Activated CD8-positive, alpha-beta memory T cell treated with anti-CD3 and anti-CD28 coated beads for 48 hours (primary cell): Measurements from ENCODE around the gene ADD2.
"Not testable (repeated sequence)": the region's sequence is repeated elsewhere in the genome, so short reads cannot be mapped to it uniquely, and the experiment has no call there.

Experiments
- DNase-seq, 3 experiments: peaks; one replicate each; pipeline ENCODE4 v3.0.0-alpha.2; 2020; ENCODE audit warnings: low read depth in 2 of 3, low spot score in 2 of 3

Gene ADD2

DNA sequence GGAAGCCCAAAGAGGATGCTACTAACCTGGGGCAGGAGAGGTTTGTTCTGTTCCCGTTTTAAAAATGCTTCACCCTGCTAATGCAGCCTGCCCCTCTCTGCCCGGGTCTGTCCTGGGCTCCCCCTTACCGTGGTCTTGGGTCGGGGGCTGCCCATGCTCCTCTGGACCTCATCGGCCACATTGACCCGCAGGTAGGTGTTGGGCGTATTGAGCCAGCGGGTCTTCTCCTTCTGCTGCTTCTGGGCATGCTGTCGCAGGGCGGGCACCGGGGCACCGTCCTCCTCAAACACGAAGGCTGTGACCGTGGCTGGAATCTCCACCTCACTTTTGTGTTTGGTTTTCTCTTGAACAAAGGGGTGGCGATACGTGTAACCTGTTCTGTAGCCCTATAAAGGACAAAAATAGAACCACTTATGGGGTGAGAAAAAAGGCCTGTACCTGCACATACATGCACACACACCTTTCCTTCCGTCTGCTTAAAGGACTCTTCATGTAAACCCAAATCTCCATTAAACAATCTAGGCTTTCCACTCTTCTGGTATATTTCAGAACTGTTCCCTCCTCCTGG lies 89.3 kb downstream of the ADD2 start:
- DNase-seq = no peak

DNA sequence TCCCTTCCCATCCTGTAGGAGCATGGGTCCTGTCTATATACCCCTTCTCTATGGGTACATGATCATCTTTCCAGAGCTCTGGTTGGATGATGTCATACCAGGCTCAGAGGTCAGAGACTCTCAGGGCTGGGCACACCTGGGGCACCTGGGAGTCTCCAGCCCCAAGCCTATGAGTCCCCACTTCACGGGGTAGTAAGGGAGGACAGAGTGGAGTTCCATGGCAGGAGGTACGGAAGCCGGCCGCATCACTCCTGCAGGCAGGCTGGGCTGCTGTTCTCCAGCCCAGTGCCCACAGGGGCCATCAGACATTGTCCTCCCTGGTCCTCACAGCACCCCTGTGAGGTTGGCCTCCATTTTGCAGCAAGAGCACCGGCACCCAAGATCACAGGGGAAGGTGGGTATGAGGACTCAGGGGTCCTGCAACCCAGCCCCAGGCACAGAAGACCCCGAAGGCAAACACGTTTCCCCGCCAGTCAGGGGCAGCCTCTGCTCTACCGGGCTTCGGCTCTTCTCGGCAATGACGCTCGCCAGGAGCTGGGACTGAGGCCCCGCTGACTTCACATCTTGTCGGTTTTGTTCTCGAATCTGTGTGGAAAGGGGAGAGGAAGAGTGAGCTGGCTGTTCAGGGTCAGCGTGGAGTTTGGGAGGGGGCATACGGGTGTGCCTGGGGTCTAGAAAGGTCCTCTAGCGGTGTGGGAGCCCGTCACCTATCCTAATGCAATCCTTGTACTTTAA lies 91.5 kb downstream of the ADD2 start:
- no peak for DNase-seq

DNA sequence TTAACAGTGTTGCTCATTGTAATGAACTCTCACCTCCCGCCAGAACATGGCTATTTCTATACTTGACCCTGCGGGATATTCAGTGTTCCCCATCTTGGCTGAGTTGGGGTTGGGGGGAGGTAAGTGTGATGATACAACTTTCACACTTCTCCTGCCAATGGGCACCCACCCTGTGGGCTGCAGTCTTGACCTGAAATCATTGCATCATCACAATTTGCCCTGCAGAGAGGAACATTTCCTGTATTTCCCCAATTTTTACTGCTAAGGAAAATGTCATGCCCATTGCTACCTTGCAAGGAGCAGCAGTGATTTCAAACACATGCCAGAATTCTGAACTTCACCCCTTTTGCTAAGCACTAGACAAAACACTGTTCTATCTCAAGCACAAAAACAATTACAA lies 92.1 kb downstream of the ADD2 start:
- DNase-seq = no peak

DNA sequence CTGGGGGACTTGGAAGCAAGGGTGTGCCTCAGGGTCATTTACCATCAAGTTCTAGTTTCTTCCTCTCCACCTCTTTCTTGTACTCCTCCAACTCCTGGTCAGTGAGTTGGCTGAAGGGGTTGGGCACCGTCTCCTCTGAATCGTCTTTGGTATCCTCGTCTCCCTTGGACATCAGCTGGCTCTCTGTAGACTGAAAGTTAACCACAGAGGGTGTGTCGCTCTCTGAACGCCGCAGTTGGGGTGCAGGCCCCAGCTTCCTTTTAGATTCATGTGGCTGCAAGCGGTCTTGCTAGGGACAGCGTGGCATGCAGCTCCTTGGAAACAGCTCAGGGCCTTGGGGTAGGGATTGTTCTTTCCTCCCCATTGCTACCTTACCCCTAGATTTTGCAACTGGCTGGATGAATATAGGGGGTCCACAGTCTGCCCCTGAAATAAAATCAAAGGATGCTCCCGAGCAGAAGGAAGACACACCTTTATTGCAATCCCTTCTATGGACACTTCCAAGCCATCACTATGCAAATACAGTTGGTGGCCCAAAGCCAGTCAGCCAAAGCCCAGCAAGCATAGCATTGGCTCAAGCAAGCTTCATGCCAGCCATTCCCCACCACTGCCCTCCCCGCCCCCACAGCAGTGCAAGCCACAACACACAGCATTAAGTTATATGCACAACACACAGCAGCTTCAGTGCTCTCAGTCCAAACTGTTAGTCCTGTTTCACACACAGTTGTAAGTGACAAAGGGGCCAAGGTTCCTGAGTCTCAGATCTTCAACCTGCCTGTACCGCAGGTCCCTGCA lies 93.2 kb downstream of the ADD2 start:
- no peak for DNase-seq

DNA sequence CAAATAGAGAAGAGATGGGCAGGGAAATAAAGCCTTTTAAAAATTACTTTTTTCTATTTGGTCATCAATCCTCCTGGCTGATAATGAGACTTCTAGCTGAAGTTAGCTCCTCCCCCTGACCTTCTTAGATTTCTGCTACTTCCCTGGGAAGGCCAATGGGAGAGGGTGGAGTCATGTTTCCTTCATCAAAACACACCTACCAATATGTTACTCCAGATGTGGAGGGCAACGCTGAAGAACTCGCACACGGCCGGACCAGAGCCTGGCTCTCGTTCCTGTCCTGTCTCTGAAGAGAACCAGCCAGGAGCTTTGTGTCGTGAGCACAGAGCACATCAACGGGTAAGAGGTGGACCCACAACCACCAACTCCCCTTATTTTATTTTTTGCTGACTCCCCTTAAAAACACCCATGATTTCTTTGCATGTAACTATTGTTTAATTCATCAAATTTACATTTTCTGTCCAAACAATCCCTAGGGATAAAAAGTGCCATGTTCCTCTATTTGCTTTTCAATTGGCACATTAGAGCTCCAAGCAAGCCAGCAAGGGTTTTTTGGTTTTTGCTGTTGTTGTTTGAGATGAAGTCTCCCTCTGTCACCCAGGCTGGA lies 94.9 kb downstream of the ADD2 start:
- DNase-seq = no peak

DNA sequence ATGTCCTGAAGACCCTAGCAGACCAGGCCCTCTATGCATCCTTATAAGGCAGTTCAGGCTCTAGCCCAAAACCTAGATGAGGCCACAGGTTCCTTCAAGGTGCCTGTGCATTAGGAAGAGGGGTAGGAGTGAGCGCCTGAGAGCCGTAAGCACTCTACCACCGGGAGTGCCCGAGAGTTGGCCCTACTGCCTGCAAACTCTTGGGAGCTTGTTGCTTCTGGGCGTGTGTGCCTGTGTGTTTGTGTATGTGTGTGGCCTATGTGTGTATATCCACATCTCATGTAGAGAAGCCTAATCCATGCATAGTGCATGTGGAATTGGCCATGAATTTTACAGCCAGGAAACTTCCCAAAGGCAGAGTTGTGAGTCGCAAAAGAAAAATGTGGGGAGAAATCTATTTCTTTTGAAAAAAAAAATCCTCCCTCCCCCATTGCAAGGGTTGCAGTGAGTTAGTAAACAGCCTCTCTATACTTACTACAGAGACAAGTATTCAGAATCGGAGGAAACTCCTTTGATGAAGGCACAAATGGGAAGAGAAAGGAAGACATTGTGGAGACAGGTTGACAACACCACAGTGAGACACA lies 96.8 kb downstream of the ADD2 start:
- no peak for DNase-seq

DNA sequence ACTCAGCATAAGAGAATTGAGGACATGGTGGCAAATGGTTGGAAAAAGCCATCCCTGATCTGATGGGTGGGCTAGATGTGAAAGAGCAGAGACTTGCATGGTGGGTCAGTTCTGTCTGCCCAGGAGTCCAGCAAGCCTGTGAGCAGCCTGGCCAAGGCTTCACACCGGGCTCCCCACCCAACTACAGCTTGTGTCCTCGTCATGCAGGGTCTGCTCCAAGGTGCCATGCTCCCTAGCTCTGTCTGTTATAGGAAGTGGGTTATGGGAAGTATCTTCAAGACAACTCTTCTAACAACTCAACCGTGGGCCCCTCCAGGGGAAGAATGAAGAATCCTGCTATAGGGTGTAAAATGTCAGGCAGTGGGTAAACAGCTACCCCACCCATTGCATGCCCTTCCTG lies 97.4 kb downstream of the ADD2 start:
- no peak for DNase-seq

DNA sequence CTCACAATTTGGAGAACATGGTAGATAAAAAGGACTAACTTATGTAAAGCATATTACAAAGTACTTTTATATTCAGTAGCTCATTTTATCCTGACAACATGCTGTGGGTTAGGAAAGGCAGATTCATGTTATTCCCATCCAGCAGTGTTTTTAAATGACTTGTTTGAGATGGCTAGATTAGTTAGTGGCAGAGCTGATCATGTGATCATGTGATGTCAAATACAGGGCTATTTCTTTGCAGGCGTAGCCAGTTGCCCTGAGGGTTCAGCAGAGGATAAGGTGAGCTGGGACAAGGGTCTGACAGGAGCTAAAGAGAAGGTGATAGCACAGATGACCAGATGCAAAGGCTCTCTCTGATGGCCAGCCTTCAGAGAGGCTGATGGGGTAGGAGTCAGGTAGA lies 97.8 kb downstream of the ADD2 start:
- no peak for DNase-seq

DNA sequence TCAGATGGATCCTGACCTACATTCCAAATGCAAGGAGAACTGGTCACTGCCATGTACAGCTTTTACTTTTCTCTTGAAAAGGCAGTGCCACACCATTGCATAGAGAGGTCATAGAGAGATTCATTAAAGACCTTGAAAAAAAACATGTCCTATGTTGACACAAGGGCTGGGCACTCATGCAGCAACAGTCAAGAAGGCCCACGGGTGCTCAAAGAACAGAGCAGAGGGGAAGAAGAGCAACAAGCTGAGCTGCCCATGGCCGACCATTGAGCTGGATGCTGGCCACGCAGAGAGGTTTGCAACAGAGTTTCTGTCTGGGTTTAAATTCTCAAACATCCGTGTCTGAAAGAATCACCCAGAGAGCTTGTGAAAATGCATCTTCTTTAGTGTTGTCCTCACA lies 99.1 kb downstream of the ADD2 start:
- DNase-seq = no peak

DNA sequence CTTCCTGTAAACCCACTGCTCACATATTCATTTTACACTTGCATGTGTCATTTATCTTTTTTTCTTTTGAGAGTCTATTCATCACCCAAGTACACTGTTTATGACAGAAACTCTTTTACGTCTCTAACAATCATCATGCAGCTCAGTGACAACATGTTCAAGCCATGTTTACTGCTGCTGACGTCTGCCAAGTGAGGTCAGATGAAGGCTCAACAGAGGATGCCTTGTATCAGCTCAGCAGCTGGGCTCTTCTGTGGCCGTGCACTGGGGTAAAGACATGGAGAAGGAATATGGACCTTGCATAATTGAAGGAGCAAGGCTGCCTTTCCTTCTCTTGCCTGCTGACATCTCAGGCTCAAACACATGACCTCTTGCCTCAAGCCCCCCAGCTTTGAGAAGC lies 99.6 kb downstream of the ADD2 start:
- DNase-seq = no peak

DNA sequence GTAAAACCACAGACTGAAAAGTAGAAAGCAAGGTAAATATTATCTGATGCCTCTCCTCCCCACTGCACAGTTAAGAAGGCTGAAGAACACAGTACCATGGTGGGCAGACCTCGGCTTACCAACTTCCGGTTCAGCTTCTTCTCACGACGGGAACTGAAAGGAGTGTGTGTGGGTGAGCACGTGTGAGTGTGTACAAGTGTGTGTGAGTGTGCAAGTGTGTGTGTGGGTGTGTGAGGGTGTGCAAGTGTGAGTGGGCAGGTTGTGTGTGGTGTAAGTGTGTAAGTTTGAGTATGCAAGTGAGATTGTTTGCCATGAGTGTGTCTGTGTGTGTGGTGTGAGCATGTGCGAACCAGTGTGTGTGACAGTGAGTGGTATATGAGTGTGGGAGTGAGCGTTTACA lies 103.5 kb downstream of the ADD2 start:
- DNase-seq = no peak

DNA sequence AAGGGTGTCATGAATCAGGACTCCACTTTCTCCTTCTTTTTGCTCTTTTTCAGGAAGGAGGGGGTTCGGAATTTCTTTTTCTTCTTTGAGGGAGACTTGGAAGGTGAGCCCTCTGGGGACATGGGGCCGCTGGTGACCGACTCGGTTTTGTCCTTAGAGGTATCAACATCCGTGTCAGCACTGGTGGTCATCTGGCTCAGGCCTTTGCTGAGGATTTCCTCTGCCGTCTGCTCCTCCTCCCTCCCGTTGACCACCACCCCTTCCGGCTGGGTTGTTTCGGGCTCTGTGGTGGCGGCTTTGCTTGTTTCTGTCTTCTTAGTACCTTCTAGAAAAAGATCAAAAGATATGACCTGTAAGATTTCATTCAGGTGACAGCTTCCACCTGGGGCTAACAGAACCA lies 104.6 kb downstream of the ADD2 start:
- no peak for DNase-seq

DNA sequence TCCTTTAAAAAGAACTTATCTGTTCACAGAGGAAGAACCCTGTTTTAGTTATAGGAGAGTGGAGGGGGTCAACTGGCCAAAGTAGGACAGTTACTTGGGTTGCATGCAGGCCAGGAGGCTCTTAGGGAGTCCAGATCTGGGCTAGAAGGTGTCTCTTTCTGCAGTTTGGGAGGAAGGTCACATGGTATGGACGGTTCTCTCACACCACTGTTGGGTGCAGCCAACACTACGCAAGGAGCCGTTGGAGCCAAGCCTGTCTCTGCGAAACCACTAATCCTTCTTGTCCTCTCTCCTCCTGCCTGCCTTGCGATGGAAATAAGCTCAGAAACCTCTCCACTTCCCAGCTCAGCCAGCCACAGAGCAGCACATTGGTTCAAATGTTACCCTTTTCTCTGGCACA lies 108.4 kb downstream of the ADD2 start:
- DNase-seq = no peak

DNA sequence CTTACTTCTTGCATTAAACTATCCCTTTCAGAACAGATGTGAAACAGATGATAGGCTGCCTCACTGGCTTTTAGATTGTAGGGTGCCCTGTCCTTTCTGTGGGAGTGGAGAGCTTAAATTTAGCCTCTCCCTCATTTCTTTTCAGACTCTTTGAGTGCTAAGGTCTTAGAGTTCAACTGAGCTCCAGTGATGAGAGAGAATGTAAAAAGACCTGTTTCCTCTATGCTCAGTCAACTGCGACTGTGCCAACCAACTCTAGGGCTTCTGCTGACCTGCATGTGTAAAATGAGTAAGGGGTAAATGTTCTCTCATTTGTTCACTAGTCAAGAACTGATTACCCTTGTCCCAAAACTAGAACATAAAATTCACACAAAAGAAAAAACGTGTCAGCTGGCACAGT lies 109.5 kb downstream of the ADD2 start:
- no peak for DNase-seq

DNA sequence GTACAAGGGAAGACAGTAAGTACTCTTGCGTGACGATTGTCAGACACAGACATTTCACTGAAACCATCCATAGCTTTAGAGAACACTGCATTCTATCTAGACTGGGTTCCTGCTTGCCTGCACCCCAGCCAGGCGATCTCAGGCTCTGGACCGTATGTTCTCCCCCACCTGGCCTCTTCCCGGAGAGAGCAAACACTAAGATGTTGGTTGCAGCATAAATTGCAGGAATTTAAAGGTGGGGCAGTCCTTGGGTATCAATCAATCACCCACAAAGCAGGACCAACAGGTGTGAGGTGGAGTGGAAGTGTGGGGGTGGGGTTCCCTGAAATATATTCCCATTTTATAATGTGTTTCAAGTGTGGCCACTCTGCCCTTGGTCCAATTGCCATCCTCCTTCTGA lies 110.8 kb downstream of the ADD2 start:
- no peak for DNase-seq

DNA sequence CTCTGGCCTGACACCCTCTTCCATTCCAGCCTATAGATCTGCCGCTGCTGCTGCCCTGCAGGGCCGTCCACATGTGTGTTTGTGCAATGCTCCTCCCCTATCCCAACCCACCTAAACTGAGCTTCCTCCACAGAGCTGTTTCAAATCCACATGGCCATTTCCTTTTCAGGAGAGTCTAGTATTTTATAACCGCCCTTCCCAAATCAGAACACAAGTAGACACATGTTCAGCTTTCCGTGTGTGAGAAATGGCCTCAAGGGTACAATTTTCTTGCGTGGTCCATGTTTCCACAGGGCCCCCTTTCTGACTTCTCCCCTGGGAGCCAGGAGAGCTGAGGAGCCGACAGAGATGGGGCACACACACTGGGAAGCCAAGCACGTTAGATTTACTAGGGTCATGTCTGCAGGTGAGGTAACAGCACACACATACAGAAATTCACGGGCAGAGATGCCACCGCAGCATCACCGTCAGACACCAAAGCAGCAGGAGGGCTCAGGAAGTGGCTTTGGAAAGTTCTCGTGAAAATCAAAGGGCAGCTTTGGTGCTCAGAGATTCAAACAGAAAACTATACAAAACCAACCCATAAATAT lies 111.5 kb downstream of the ADD2 start:
- no peak for DNase-seq

DNA sequence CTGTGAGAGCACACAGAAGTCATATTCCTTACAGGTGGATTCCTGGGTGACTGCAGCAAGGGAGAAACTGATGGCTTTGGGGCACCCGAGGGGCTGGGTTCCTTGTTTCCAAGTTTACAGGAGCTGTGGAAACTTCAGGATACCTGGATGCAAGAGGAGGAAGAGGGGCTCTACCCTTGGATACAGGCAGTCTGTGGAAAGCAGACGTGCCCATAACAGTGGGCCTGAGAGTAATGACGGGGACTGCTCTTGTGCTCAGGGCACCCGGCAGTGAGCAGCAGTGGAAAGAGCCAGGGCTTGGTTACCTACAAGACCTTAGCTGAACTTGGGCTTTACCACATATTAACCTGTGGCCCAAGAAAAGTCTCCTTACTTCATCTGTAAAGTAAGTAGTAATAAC lies 112.2 kb downstream of the ADD2 start:
- DNase-seq = no peak

DNA sequence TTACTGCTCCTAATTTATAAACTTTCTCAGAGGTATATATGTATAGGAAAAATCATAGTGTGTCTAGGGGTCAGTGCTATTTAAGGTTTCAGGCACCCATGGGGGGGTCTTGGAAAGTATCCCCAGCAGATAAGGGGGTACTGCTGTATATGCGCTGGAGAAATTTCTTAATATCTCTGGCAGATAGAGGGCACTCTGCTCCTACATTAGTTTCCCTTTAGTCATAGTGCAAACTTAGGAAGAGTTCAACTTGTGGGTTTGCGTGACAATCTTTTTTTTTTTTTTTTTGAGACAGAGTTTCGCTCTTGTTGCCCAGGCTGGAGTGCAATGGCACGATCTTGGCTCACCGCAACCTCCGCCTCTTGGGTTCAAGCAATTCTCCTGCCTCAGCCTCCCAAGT lies 112.8 kb downstream of the ADD2 start:
- not testable (repeated sequence) for DNase-seq

DNA sequence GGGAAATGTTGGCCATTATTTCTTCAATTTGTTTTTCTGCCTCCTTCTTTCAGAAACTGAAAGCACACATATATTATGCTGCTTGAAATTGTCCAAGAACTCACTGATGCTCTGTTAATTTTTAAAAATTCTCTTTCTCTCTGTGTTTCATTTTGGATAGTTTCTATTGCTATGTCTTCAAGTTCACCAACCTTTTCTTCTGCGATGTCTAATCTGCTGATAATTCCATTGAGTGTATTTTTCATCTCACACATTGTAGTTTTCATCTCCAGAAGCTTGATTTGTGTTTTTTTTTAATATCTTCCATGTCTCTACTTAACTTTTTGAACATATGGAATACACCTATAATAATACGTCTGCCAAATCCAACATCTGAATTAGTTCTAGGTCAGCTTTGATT lies 116.3 kb downstream of the ADD2 start:
- no peak for DNase-seq

DNA sequence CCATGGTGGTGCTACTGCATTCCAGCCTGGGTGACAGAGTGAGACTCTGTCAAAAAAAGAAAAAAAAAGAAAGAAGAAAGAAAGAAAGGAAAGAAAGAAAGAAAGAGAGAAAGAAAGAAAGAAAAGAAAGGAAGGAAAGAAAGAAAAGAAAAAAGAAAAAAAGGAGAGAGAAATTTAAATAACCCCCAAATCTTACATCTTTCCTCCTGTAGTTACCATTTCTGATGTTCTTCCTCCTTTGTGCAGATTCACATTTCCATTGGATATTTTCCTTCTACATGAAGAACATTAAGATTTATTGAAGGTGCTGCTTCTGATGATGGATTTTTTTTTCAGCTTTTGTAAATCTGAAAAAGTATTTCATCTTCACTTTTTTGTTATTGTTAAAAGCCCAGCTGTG lies 117.0 kb downstream of the ADD2 start:
- no peak for DNase-seq

DNA sequence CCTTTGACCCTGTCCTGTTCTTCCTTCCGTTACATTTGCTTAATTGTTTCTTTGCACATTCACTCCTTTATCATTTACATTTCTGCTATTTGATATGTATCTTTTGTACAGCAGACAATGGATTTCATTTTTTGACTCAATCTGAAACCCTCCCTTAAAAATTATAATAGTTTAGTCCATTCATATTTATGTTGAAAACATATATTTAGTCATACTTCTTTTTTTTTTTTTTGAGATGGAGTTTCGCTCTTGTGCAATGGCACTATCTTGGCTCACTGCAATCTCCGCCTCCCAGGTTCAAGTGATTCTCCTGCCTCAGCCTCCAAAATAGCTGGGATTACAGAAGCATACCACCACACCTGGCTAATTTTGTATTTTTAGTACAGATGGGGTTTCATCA lies 119.0 kb downstream of the ADD2 start:
- no peak for DNase-seq
